ENCODE measurements around the gene DOCK11.

GRCh38 chrX:118632862-118633261, 137.2 kb downstream of the DOCK11 start:
- TF ChIP-seq CTCF (IDR thresholded peaks at IDR 0.05) (no peak), POLR2A (IDR thresholded peaks at IDR 0.05) (no peak)
